ENCODE data around the gene HGS. TPM values are rescaled to one million over a fixed set of nuclear protein-coding genes. Genes with fewer than 3 reads are reported as not detected.

The HGS gene
- total and polyA plus RNA-seq, 2 experiments from 2014 or later = 59.2 to 128 TPM

DNA sequence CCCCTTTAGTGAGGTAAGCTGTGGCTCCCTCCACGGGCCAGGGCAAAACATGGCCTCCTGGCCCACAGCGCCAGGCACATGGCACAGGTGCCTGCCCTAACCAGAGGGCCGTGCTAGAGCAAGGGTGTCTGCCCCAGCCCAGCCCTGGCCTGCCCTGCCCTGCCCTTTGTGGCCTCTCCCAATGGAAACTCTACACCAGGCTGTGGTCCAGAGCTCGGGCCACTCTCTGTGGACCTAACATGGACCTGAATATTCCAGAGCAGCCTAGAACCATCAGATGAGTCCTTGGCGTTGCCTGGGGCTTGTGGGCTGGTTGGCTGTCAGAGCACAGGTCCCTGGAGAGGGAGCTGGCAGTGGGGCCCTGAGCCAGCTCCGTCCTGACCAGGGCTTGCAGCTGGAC is 11.4 kb downstream of the HGS start:
- Histone ChIP-seq H4K20me1 (ENCODE audit: insufficient read depth, poor library complexity, severe bottlenecking) (peaks cover 3% of the 10 kb centered on the region), H2AFZ (no peak overlapping the region), H3K79me2 (peaks cover 36% of the 10 kb centered on the region), H3K36me3 (replicated peaks; ENCODE audit: insufficient read depth, low read depth) (no peaks in the 10 kb centered on the region), H3K9me3 (ENCODE audit: low read depth) (no peaks in the 10 kb centered on the region), H3K27me3 (no peaks in the 10 kb centered on the region), H3K4me3 (no peak overlapping the region), H3K4me1 (ENCODE audit: insufficient read depth) (no peaks in the 10 kb centered on the region), H3K27ac (no peak overlapping the region), H3K4me2 (no peak overlapping the region), H3K9me2 (replicated peaks; ENCODE audit: insufficient read depth) (no peaks in the 10 kb centered on the region)
- DNase-seq (ENCODE audit: low spot score) = no peak
- TF ChIP-seq, protein P1, sequence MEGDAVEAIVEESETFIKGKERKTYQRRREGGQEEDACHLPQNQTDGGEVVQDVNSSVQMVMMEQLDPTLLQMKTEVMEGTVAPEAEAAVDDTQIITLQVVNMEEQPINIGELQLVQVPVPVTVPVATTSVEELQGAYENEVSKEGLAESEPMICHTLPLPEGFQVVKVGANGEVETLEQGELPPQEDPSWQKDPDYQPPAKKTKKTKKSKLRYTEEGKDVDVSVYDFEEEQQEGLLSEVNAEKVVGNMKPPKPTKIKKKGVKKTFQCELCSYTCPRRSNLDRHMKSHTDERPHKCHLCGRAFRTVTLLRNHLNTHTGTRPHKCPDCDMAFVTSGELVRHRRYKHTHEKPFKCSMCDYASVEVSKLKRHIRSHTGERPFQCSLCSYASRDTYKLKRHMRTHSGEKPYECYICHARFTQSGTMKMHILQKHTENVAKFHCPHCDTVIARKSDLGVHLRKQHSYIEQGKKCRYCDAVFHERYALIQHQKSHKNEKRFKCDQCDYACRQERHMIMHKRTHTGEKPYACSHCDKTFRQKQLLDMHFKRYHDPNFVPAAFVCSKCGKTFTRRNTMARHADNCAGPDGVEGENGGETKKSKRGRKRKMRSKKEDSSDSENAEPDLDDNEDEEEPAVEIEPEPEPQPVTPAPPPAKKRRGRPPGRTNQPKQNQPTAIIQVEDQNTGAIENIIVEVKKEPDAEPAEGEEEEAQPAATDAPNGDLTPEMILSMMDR (IDR thresholded peaks at IDR 0.05; ENCODE audit: poor library complexity) = no peak
- TF ChIP-seq EZH2phosphoT487 (IDR thresholded peaks at IDR 0.05; ENCODE audit: low read depth, severe bottlenecking, unreplicated experiment) = no peak
- TF ChIP-seq EZH2 (IDR thresholded peaks at IDR 0.05; ENCODE audit: borderline replicate concordance) = no peak
- 87% methylated on average over 6 of the region's 6 CpGs for WGBS (ENCODE audit: low lambda C conversion rate, missing lambda C conversion rate)

DNA sequence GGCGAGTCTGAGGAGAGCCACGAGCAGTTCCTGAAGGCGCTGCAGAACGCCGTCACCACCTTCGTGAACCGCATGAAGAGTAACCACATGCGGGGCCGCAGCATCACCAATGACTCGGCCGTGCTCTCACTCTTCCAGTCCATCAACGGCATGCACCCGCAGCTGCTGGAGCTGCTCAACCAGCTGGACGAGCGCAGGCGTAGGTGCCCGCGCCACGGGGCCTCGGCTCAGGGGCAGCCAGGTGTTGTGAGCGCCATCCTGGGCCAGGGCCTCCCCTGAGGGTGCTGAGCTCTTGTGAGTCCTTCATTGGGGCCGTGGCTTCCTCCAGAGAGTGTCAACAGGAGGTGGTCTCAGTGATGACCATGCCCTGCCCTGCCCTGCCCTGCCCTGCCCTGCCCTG is 12.0 kb downstream of the HGS start:
- H3K4me1 ChIP-seq (ENCODE audit: insufficient read depth) = no peaks in the 10 kb centered on the region
- H3K4me2 ChIP-seq = no peak overlapping the region
- no peaks in the 10 kb centered on the region for H3K27me3 ChIP-seq
- no peak overlapping the region for H2AFZ ChIP-seq
- no peaks in the 10 kb centered on the region for H3K9me2 ChIP-seq (replicated peaks; ENCODE audit: insufficient read depth)
- H3K4me3 ChIP-seq = no peak overlapping the region
- no peak overlapping the region for H3K27ac ChIP-seq
- DNase-seq (ENCODE audit: low spot score) = no peak
- no peaks in the 10 kb centered on the region for H3K9me3 ChIP-seq (ENCODE audit: low read depth)
- TF ChIP-seq EZH2 (IDR thresholded peaks at IDR 0.05; ENCODE audit: borderline replicate concordance) = no peak
- H3K36me3 ChIP-seq (replicated peaks; ENCODE audit: insufficient read depth, low read depth) = no peaks in the 10 kb centered on the region
- H4K20me1 ChIP-seq (ENCODE audit: insufficient read depth, poor library complexity, severe bottlenecking) = peaks cover 6% of the 10 kb centered on the region
- WGBS (ENCODE audit: low lambda C conversion rate, missing lambda C conversion rate) = 95% methylated on average over 14 of the region's 22 CpGs
- H3K79me2 ChIP-seq = peaks cover 42% of the 10 kb centered on the region

DNA sequence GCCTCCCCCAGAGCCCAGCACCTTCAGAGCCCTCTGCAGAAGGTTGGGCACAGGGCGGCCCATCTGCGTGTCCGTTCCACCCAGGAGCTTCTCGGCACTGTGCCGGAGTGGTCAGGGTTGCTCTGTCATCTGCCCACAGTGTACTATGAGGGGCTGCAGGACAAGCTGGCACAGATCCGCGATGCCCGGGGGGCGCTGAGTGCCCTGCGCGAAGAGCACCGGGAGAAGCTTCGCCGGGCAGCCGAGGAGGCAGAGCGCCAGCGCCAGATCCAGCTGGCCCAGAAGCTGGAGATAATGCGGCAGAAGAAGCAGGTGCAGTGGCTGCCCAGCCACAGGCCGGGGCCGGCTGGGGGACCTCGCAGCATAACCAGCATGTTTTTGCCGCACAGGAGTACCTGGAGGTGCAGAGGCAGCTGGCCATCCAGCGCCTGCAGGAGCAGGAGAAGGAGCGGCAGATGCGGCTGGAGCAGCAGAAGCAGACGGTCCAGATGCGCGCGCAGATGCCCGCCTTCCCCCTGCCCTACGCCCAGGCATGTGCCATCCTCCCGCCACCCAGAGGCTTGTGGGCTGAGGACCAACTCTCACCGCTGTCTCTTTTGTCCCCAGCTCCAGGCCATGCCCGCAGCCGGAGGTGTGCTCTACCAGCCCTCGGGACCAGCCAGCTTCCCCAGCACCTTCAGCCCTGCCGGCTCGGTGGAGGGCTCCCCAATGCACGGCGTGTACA is 12.6 kb downstream of the HGS start:
- no peak overlapping the region for H3K4me2 ChIP-seq
- H3K36me3 ChIP-seq (replicated peaks; ENCODE audit: insufficient read depth, low read depth) = no peaks in the 10 kb centered on the region
- H3K9me2 ChIP-seq (replicated peaks; ENCODE audit: insufficient read depth) = no peaks in the 10 kb centered on the region
- peaks cover under 1% of the 10 kb centered on the region for H3K4me1 ChIP-seq (ENCODE audit: insufficient read depth)
- no peaks in the 10 kb centered on the region for H3K27me3 ChIP-seq
- DNase-seq (ENCODE audit: low spot score) = no peak
- H2AFZ ChIP-seq = no peak overlapping the region
- WGBS (ENCODE audit: low lambda C conversion rate, missing lambda C conversion rate) = 98% methylated on average over 39 of the region's 40 CpGs
- peaks cover 11% of the 10 kb centered on the region for H4K20me1 ChIP-seq (ENCODE audit: insufficient read depth, poor library complexity, severe bottlenecking)
- peaks cover 48% of the 10 kb centered on the region for H3K79me2 ChIP-seq
- H3K9me3 ChIP-seq (ENCODE audit: low read depth) = no peaks in the 10 kb centered on the region
- TF ChIP-seq, protein P1 (IDR thresholded peaks at IDR 0.05; ENCODE audit: poor library complexity) = no peak
- TF ChIP-seq EZH2phosphoT487 (IDR thresholded peaks at IDR 0.05; ENCODE audit: low read depth, severe bottlenecking, unreplicated experiment) (no peak), EZH2 (IDR thresholded peaks at IDR 0.05; ENCODE audit: borderline replicate concordance) (no peak)
- no peak overlapping the region for H3K27ac ChIP-seq
- H3K4me3 ChIP-seq = no peak overlapping the region

DNA sequence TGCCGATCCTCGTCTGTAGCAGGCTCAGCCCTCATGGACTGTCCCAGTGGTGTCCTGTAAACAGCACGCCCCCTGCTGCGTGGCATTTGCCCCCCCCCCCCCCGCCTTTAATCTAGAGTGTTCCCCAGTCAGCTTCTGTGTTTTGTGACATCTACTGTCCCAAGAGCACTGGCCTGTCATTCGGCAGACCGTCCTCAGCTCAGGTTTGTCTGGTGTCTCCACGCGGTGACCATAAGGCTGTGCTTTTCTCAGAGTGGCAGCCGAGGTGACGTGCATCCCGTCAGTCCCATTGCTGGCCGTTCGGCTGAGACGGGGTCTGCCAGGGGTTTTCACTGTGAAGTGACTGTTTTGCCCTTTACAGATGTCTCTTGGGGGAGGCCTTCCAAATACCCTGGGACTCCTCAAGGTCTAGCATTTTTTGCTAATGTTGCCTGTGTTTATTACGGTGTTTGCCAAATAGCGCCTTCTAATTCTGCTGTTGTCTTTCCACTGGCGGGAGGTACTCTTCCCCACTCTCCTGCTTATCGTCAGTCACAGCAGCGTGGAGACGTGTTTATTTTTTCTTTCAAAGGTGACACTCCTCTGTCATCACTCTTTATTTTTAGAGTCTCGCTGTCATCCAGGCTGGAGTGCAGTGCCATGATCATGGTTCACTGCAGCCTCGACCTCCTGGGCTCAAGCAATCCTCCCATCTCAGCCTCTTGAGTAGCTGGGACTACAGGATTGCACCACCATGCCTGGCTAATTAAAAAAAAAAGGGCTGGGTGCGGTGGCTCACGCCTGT is 13.6 kb downstream of the HGS start:
- no peaks in the 10 kb centered on the region for H3K9me3 ChIP-seq (ENCODE audit: low read depth)
- H3K9me2 ChIP-seq (replicated peaks; ENCODE audit: insufficient read depth) = no peaks in the 10 kb centered on the region
- peaks cover 57% of the 10 kb centered on the region for H3K79me2 ChIP-seq
- no peak overlapping the region for H3K4me2 ChIP-seq
- TF ChIP-seq EZH2 (IDR thresholded peaks at IDR 0.05; ENCODE audit: borderline replicate concordance) = no peak
- TF ChIP-seq, protein P1 (IDR thresholded peaks at IDR 0.05; ENCODE audit: poor library complexity) = no peak
- no peak for TF ChIP-seq EZH2phosphoT487 (IDR thresholded peaks at IDR 0.05; ENCODE audit: low read depth, severe bottlenecking, unreplicated experiment)
- 91% methylated on average over 24 of the region's 25 CpGs for WGBS (ENCODE audit: low lambda C conversion rate, missing lambda C conversion rate)
- no peaks in the 10 kb centered on the region for H3K27me3 ChIP-seq
- peaks cover 11% of the 10 kb centered on the region for H3K4me1 ChIP-seq (ENCODE audit: insufficient read depth)
- no peak overlapping the region for H2AFZ ChIP-seq
- H3K36me3 ChIP-seq (replicated peaks; ENCODE audit: insufficient read depth, low read depth) = no peaks in the 10 kb centered on the region
- no peak for DNase-seq (ENCODE audit: low spot score)
- peaks cover 16% of the 10 kb centered on the region for H4K20me1 ChIP-seq (ENCODE audit: insufficient read depth, poor library complexity, severe bottlenecking)
- no peak overlapping the region for H3K4me3 ChIP-seq
- H3K27ac ChIP-seq = no peak overlapping the region
